Measurements from ENCODE around the gene PLEKHJ1. TPM values are rescaled to one million over a fixed set of nuclear protein-coding genes. Genes with fewer than 3 reads are reported as not detected.

The PLEKHJ1 gene
- total RNA-seq, 1 donor from 2014 or later = 41.3 TPM

DNA sequence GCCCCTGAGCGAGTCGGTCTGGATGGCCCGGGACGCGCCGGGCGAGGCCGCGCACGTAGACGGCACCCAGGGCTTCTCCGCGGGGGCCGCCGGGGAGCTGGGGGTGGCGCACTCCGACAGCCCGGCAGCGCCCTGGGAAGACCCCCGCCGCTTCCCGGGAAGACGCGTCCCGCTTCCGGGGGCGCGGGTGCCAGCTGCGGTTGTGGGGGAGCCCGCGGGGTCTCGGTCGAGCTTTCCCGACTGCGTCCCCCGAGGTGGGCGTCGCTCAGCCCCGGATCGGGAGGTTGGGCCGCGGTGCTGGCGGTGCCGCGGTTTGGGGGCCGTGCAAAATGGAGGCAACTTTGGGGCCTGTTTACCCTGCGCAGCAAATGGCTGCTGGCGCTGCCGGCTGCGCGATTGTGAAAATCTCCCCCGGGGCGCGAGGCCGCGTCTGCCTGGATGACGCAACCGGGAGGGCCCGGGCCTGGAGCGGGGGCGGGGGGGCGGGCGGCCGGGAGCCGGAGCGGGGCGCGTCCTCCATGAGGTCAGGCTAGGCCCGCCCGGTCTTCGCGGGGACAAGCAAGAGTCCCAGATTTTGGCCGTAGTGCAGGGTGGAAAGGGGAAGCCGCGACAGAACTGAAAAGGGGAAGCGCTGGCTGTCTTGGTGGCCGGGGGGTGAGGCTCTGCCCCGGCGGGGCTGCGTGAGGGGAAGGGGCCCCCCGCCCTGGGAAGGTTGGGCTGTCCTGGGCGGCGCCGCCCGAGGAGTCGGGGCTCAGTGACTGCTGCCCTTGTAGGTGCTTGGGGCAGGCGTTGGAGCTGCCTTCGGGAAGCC is 34.5 kb upstream of the PLEKHJ1 start:
- peak; percentile 88 for DNase-seq (ENCODE audit: low spot score)
- peak; percentile 41 for ATAC-seq

DNA sequence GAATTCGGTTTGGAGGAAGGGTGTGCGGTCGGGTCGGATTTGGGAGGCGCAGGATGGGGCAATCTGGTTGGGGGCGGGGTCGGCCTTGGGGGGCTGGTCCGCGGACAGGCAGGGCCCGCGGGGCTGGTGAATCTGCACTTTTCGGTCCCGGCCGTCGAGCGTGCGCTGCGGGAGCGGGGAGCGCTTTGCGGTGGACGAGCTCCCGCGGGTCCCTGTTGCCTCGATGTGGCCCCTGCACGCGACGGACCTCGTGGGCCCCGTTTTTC is 34.0 kb upstream of the PLEKHJ1 start:
- ATAC-seq (peak; percentile 27), DNase-seq (ENCODE audit: low spot score) (peak; percentile 72)

DNA sequence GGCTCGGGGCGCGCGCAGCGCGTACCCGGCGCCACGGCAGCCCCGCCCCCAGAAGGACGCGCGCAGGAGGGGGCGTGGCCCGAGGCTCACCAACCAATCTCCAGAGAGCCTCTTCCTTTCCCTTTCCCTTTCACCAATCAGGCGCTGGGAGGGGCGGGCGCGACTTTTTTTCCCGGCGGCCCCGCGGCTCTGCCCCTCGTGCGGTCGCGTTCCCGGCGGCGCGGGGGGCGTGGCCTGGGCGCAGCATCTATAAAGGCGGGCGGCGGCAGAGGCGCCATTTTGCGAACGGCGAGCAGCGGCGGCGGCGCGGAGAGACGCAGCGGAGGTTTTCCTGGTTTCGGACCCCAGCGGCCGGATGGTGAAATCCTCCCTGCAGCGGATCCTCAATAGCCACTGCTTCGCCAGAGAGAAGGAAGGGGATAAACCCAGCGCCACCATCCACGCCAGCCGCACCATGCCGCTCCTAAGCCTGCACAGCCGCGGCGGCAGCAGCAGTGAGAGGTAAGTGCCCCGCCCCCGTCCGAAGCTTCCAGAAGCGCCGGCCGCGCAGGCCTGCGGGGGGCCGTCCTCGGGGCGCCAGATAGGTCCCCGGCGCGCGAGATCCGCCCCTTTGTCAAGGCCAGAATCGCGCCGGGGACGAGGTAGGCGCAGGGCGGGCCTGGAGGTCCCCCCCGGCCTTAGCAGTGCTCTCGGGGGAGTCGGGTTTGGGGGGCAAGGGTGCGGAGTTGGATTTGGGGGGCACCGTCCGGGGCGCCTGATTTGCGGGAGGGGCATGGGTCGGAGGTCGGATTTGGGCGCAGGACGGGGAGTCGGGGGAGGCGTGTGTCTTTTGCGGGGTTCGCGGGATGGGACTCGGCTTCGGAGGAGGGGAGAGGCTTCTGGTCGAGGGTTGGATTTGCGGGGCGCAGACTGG is 33.4 kb upstream of the PLEKHJ1 start:
- DNase-seq (ENCODE audit: low spot score) = peak; percentile 99
- peak; percentile 85 for ATAC-seq

DNA sequence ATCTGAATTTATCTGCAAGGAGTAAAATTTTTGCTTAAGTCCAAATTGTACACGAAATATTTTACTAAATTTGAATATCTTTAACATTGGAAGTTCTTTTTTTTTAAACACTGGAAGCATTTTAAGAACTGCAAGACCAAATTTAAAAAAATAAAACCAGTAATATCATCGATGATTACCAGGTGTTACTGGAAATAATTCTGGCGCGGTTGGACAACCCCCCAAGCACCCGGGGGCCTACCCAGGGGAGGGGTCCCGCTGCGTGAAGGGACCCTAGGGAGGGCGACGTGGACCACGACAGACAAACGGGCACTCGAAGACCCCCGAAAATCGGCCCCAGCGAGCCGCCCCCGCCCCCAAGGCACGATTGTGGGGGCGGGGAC is 32.7 kb upstream of the PLEKHJ1 start:
- DNase-seq (ENCODE audit: low spot score) = no peak
- no peak for ATAC-seq

DNA sequence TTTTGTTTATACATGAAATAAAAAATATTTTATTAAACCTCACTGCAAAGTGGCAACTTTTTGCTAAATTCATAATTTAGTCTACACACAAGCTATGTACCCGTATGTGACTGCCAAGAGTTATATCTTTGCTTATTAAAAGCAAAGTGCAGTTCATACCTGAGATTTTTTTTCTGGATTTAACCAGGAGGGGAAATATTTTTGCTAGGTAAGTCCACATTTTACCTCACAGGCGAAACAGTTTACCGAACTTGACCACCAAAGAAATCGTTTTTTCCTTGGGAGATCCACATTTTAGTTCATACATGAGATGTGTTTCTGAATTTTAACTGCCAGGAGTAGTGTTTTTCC is 32.3 kb upstream of the PLEKHJ1 start:
- DNase-seq (ENCODE audit: low spot score) = no peak
- no peak for ATAC-seq

DNA sequence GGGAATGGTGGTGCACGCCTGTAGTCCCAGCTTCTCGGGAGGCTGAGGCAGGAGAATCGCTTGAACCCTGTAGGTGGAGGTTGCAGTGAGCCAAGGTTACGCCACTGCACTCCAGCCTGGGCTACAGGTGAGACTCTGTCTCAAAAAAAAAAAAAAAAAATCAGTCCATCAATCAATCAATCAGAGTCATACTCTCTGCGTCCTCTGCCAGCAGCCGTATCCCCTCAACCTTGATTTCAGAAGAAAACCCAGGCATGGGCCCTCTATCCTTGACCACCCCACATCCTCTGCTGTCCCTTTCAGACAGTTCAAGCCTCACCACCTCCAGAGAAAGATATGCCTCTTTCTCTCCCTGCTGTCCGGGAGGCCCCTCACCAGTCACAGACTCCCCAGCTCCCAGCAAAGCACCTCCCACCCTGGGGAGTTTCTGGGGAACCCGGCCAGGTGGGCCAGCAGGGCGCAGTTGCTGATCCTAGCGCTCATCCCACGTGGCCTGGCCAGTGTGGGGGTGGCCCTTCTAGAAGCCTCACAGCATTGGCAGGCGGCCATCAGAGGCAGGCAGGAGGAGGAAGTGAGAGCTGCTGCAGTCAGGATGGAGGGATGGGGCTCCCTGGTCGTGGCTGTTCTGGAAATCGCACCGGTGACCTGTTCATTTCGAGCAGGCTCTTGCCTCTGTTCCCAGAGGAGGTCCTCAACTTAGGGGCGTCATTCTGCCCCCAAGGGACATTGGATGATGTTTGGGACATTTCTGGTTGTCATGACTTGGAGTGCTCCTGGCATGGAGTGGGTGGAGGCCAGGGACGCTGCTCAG is 30.3 kb upstream of the PLEKHJ1 start:
- ATAC-seq (peak; percentile 17), DNase-seq (ENCODE audit: low spot score) (peak; percentile 84)

DNA sequence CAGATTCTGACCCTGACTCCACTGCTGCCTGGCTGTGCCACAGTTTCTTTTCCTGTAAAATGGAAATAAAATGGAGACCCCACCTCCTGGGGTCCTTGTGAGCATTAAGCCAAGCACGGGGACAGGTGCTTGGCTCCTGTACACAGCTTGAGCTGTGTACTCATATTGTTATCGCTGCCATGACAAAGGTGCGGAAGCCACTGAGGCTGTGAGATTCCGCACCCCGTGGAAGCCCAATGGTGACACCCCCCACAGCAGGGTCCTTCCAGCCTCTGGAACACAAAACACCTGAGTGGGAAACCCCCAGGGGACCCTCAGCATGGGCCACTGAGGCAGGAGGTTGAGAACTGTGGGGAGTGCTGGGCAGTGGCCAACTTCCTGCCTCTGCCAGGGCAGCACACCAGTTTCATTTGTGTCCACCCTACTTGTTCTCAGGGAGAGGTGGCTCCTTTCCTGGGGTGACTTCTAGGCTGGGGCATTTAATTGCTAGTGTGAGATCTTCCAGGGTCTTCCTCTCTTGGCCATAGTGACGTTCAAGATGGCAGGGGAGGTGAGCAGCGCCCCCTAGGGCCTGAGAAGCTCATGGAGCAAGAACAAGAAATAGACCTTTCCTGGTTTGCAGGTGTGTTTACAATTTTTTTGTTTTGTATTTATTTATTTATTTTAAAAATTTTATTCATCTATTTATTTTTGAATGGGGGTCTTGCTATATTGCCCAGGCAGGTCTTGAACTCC is 25.5 kb upstream of the PLEKHJ1 start:
- DNase-seq (ENCODE audit: low spot score) = no peak
- ATAC-seq = peak; percentile 36

DNA sequence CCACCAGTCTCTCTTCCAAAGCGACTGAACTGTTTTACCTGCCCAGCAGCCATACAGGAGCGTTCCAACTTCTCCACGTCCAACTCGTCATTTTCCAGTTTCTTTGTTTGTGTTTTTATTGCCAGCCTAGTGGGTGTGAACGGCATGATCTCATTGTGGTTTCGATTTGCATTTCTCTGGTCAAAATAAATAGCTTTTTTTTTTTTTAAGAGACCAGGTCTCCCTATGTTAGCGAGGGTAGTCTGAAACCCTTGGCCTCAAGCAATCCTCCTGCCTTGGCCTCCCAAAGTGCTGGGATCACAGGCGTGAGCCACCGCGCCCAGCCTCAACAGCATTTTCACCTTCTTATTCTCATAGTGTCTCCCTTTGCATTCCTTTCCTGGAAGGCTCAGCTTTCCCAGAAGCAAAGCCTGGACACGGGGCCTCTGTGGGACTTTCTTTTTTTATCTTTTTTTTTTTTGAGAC is 24.2 kb upstream of the PLEKHJ1 start:
- ATAC-seq = no peak
- DNase-seq (ENCODE audit: low spot score) = no peak

DNA sequence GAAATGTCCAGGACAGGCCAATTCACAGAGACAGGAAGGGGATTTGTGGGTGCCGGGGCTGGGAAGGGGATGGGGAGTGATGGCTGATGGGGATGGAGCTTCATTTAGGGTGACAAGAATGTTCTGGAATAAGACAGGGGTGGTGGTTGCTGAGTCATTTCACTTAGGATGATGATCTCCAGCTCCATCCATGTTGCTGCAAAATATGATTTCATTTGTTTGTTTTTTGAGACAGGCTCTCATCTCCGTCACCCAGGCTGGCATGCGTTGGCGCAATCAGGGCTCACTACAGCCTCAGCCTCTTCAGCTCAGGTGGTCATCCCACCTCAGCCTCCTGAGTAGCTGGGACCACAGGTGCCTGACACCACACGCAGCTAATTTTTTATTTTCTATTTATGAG is 23.2 kb upstream of the PLEKHJ1 start:
- DNase-seq (ENCODE audit: low spot score) (no peak), ATAC-seq (no peak)

DNA sequence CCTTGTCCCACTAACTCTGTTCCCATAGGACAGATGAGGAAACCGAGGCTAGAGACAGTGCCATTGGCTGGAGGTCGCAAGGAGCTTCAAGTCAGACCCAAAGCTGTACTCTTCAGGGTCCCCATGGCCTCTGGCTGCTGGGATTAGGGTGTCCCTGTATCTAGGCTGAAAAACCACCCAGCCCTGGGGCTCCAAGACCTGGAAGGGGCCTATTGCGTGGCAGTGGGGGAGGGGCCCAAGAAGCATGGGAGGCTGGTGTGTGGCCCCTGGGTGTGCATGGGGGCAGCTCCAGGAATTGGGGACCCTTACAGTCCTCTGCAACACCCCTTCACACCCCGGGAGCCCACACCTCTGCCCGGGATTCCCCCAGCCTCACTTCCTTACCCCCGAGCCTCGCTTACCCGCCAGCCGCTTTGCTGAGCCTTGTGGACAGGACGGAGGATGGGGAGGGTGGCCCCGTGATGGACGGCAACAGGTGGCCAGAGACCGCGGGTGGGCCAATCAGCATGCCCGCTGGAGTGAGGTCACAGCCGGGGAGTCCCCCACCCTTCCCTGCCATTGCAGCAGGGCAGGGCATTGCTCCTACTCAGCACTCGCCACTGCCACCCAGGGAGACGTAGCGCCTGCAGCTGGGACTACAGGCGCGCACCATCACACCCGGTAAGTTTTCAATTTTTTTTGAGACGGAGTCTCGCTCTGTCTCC is 20.0 kb upstream of the PLEKHJ1 start, which contains the start of gene JSRP1:
TSS of gene JSRP1 (minus strand) at position 436 of the 704 bp plus-strand sequence. CDS start 1,103 bp downstream, outside the sequence.
- no peak for DNase-seq (ENCODE audit: low spot score)
- ATAC-seq = no peak

DNA sequence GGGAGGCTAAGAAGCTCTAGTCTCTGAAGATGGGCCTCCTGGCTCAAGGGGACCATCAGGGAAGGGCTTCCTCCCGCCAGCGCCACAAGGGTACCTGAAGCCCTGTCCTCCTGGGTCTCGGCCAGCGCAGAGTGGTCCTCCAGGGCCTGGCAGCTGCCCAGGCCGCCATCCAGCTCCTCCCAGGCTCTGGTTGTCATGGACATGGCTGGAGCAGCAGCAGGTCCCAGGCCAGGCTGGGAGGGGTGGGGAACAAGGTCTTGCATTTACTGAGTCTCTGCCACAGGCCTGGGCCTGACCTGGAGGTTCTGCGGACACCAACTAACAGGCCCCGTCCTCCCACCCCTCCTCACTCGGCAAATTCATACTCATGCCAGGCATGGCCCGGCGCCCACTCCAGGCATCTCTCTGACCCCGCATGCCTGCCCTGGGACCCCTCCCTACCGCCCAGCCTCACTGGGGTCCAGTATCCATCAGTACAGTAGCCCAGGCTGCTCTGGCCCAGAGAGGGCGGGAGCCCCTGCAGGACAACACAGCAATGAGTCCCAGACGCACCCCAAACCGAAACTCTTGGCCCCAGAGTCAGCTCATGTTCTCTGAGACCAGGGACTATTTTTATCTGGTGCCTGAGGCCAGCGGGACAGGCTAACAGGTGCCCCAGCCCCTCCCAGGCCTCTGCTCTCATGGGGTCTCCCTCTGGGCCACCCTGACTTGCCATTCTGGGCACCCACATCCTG is 19.1 kb upstream of the PLEKHJ1 start:
- DNase-seq (ENCODE audit: low spot score) (no peak), ATAC-seq (no peak)

DNA sequence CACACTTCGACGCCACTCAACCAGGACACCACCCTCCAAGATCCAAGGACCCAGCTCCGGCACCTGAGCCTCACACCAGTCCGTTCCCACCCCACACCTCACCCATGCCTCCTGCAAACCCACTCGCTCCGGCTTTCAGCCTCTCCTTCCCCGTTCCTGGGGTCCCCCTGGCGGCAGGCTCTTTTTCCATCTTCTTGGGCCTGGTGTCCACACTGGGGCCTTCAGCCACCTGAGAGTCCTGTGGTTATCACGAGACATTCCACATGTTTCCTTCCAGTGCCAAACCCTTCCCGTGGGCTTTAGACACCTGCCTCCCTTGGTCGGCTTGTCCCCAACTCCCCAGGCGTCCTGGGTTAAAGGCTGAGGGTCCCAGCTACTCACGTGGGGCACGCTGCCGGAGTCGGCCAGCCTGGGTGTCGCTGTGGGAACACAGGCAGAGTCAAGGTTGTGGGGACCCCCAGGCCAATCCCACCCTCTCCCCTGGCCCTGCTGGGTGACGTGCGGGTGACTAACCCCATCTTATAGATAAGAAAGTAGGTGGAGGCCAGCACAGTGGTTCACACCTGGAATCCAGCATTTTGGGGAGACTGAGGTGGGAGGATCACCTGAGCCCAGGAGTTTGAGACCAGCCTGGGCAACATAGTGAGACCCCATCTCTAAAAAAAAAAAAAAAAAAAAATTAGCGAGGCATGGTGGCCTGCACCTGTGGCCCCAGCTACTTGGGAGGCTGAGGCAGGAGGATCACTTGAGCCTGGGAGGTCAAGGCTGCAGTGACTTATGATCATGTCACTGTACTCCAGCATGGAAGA is 18.1 kb upstream of the PLEKHJ1 start:
- ATAC-seq (no peak), DNase-seq (ENCODE audit: low spot score) (no peak)

DNA sequence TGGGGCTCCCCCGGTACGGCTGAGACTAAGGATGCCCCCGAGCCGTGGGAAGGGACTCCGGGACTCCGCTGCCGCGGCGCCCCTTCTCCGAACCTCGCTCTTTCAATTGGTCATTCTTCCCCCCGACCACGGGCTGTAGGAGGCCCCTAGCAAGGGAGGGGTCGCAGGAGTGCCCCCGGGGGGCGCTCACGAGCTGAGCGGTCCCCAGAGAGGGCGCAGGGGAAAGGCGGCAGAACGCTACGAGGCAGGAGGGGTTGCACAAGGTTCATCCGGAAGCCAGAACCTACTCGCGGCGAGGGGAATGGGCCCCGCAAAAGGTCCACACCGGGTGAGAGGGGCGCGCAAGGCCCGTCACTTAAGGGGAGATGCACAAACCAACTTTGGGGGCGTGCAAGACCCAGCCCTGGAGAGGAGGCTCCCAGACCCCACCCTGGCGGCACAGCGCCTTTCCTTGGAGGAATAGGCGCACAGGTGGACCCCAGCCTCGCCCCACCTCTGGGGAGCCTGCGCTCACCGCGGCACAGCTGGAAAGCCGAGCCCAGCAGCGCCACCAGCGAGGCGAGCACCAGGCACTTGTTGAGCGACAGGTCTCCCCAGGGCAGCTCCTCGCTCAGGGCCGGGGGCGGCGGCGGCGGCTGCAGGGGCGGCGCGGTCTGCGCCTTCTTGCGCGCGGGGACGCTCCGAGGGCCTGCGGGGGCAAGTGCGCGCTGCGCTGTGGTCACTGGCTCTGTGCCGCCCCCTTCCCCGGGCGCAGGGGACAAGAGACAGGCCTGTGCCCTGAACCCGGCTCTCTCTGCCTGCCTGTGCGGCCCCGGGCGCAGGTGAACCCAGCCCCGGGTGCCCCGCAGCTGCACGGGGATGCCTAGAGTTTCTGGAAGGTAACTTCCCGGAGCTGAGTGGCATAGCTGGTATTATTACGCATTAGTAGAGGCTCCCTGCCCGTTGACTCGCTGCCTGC is 17.3 kb upstream of the PLEKHJ1 start:
- no peak for ATAC-seq
- DNase-seq (ENCODE audit: low spot score) = no peak

DNA sequence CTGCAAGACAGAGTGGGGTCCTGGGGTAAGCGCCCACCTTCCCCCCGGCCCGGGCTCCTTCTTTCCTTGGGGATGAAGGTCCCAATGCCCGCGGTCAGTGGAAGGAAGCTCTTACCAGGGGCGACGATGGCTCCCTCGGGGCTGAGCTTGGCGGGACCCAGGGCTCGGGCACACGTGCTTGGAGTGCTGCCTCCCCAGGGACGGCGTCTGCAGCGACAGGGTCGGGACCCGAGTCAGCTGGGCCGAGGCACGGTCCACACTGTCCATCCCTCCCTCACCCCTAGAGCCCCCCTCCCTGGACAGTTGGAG is 16.6 kb upstream of the PLEKHJ1 start:
- ATAC-seq = no peak
- no peak for DNase-seq (ENCODE audit: low spot score)

DNA sequence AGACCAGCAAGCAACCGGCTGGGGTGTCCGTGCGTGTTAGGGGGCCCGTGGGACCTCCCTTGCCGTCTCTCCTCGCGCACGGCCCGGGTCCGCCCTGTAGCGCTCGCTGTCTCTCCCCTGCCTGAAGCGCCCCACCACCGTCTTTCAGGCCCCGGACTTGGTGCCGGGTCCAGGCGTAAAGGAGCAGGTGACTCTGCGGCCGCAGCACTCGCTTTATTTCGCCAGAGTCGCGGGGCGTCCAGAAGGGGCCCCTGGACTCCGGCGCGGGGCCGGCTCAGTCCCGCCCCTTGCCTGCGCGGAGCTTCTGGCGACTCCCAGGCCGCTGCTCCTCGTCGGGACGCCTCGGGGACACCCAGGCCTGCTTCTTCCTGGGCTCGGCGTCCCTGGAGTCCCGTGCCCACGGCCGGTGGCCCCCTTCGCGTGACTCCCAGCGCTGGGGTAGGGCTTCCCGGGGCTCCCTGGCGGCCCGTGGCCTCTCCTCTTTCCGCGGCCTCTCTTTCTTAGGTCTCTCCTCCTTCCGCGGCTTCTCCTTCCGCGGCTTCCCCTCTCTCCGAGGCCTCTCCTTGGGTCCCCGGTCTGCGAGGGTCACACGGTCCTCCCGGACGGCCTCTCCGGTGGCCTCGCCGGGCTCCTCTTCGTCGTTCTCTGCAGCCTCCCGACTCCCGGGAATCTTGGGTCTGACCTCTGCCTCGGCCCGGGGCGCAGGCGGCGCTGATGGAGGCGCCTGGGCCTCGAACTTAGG is 16.1 kb upstream of the PLEKHJ1 start:
- ATAC-seq = no peak
- DNase-seq (ENCODE audit: low spot score) = no peak

DNA sequence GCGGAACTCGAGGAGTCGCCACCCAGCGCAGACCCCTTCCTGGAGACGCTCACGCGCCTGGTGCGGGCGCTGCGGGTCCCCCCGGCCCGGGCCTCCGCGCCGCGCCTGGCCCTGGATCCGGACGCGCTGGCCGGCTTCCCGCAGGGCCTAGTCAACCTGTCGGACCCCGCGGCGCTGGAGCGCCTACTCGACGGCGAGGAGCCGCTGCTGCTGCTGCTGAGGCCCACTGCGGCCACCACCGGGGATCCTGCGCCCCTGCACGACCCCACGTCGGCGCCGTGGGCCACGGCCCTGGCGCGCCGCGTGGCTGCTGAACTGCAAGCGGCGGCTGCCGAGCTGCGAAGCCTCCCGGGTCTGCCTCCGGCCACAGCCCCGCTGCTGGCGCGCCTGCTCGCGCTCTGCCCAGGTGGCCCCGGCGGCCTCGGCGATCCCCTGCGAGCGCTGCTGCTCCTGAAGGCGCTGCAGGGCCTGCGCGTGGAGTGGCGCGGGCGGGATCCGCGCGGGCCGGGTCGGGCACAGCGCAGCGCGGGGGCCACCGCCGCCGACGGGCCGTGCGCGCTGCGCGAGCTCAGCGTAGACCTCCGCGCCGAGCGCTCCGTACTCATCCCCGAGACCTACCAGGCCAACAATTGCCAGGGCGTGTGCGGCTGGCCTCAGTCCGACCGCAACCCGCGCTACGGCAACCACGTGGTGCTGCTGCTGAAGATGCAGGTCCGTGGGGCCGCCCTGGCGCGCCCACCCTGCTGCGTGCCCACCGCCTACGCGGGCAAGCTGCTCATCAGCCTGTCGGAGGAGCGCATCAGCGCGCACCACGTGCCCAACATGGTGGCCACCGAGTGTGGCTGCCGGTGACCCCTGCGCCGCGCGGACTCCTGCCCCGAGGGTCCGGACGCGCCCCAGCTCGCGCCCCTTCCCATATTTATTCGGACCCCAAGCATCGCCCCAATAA is 15.3 kb upstream of the PLEKHJ1 start:
- no peak for DNase-seq (ENCODE audit: low spot score)
- ATAC-seq = no peak

Measured in left lobe of liver (tissue), 2 donors.